ENCODE results near the gene AGMO. TPM values are rescaled to one million over a fixed set of nuclear protein-coding genes. Genes with fewer than 3 reads are reported as not detected.
A peak's percentile ranks its signal among the peaks of the same experiment; 100 is the strongest.

The AGMO gene
- polyA plus RNA-seq (ENCODE audit: insufficient read length in 4 of 4) = 1 to 10 TPM in 2 of 4 donors, under 1 TPM in 2; 0.86 to 1.1 (median 0.95) TPM

- DNase-seq (ENCODE audit: low read depth in 4 of 4, low spot score in 3 of 4) = peak in 2 of 4 donors; percentile 5 to 9
Measured at GRCh38 chr7:15561835-15562234, at the start of gene AGMO. Gene AGMO (minus strand): TSS chr7:15562015.

GRCh38 chr7:15610503-15610902 lies 48.7 kb upstream of the AGMO start:
- no peak for DNase-seq (ENCODE audit: low read depth in 4 of 4, low spot score in 3 of 4)

- no peak for DNase-seq (ENCODE audit: low read depth in 4 of 4, low spot score in 3 of 4)
Measured at GRCh38 chr7:15609287-15609686, 47.5 kb upstream of the AGMO start.

- DNase-seq (ENCODE audit: low read depth in 4 of 4, low spot score in 3 of 4) = no peak
Measured at GRCh38 chr7:15607529-15608210, 45.9 kb upstream of the AGMO start.

- DNase-seq (ENCODE audit: low read depth in 4 of 4, low spot score in 3 of 4) = no peak
Measured at GRCh38 chr7:15606561-15606960, 44.7 kb upstream of the AGMO start.

GRCh38 chr7:15604166-15604565 lies 42.4 kb upstream of the AGMO start:
- no peak for DNase-seq (ENCODE audit: low read depth in 4 of 4, low spot score in 3 of 4)

GRCh38 chr7:15603124-15603523 lies 41.3 kb upstream of the AGMO start:
- no peak for DNase-seq (ENCODE audit: low read depth in 4 of 4, low spot score in 3 of 4)

- DNase-seq (ENCODE audit: low read depth in 4 of 4, low spot score in 3 of 4) = no peak
Measured at GRCh38 chr7:15602236-15602635, 40.4 kb upstream of the AGMO start.

GRCh38 chr7:15601175-15601574 lies 39.4 kb upstream of the AGMO start:
- DNase-seq (ENCODE audit: low read depth in 4 of 4, low spot score in 3 of 4) = no peak

GRCh38 chr7:15600298-15600697 lies 38.5 kb upstream of the AGMO start:
- DNase-seq (ENCODE audit: low read depth in 4 of 4, low spot score in 3 of 4) = no peak

GRCh38 chr7:15594461-15594860 lies 32.6 kb upstream of the AGMO start:
- DNase-seq (ENCODE audit: low read depth in 4 of 4, low spot score in 3 of 4) = no peak

- no peak for DNase-seq (ENCODE audit: low read depth in 4 of 4, low spot score in 3 of 4)
Measured at GRCh38 chr7:15593382-15593781, 31.6 kb upstream of the AGMO start.

GRCh38 chr7:15586266-15586665 lies 24.5 kb upstream of the AGMO start:
- no peak for DNase-seq (ENCODE audit: low read depth in 4 of 4, low spot score in 3 of 4)

- DNase-seq (ENCODE audit: low read depth in 4 of 4, low spot score in 3 of 4) = no peak
Measured at GRCh38 chr7:15584575-15584974, 22.8 kb upstream of the AGMO start.

GRCh38 chr7:15582773-15583172 lies 21.0 kb upstream of the AGMO start:
- no peak for DNase-seq (ENCODE audit: low read depth in 4 of 4, low spot score in 3 of 4)

- no peak for DNase-seq (ENCODE audit: low read depth in 4 of 4, low spot score in 3 of 4)
Measured at GRCh38 chr7:15581352-15581951, 19.6 kb upstream of the AGMO start.

- DNase-seq (ENCODE audit: low read depth in 4 of 4, low spot score in 3 of 4) = no peak
Measured at GRCh38 chr7:15580604-15581351, 19.0 kb upstream of the AGMO start.

GRCh38 chr7:15577600-15577999 lies 15.8 kb upstream of the AGMO start:
- DNase-seq (ENCODE audit: low read depth in 4 of 4, low spot score in 3 of 4) = no peak

GRCh38 chr7:15571301-15571878 lies 9.6 kb upstream of the AGMO start:
- no peak for DNase-seq (ENCODE audit: low read depth in 4 of 4, low spot score in 3 of 4)

- no peak for DNase-seq (ENCODE audit: low read depth in 4 of 4, low spot score in 3 of 4)
Measured at GRCh38 chr7:15567652-15568051, 5.8 kb upstream of the AGMO start.

- DNase-seq (ENCODE audit: low read depth in 4 of 4, low spot score in 3 of 4) = no peak
Measured at GRCh38 chr7:15567036-15567435, 5.2 kb upstream of the AGMO start.

All from right renal pelvis (tissue), 4 donors.